ENCODE data around the gene PSRC1.

Gene PSRC1

DNA sequence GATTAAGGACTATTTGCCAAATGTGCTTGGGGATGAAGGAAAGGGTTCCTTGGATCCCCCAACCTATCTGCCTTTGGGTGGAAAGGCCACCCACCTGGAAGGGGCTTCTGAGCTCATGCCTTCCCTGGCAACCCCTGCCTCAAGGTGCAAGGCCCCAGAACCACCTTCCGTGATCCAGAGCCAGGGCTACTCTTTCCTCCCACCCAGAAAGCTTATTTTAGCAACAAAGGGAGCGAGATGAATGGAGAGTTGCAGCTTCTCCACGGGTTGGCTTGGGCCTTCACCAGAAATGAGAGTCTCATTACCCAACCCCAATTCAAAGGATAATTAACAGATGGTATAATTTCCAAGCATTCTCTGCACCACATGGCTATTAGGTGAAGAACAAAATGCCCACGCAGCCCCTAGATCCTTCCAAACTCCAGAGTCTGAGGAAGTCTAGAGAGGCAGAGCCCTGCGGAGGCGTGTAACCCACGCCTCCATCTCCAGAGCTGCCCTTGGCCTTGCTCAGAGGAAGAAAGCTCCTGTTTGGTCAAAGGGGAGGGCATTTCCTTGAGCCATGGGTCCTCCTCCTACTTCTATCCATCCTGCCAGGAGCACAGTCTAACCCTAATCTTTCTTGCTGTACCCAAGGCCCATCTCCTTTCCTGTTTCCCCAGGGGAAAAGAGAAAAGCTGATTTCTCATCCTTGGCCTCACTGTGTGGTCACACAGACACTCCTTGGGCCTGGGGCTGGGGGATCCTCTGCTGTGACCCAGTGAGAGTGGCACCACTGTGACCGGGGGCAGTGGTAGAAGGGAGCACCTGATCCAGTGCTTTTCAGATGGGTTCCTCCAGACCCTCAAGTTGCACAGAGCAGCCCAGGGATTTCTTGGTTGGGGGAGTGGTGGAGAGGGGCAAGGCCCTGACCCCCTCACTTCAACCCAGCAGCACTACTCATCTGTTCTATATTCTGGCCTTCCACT lies 35.3 kb downstream of the PSRC1 start:
- DNase-seq (ENCODE audit: low read depth, low spot score), result no peak

DNA sequence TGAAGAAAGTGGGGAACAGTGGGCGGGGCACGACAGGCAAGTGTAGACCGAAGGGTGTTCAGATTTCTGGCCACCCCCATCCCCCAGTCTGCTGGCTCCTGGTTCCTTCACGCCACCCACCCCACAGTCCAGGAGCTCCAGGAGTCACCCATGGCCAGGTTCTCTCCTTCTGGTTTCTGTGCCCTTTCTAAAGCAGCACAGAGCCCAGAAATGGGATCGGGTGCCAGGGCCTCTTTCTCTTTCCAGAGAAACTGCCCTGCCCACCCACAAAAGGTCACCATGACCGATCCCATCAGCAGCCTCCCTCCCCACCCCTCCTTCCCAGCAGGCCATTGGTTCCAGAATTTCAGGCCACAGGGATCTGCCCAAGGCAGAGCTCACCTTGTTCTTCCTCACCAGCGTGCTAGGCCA lies 36.8 kb downstream of the PSRC1 start:
- DNase-seq (ENCODE audit: low read depth, low spot score), result no peak

DNA sequence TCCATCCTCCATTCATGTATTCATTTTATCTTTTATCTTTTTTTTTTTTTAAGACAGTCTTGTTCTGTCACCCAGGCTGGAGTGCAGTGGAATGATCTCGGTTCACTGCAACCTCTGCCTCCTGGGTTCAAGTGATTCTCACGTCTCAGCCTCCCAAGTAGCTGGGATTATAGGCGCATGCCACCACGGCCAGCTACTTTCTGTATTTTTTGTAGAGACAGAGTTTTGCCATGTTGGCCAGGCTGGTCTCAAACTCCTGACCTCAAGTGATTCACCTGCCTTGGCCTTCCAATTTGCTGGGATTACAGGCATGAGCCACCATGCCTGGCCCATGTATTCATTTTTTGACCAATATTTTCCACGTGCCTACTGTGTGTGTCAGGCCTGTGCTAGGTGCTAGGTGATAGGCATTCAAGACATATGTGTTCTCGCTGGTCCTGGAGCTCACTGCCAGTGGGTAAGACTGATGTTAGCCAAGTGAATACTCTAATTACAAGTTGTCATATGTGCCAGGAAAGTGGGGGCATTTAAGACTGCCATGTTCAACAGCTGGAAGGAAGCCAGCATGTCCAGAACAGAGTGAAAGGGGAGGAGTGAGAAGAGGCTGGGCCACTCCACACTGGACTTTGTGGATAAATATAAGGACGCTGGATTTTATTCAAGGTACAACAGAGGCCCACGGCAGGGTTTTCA lies 38.9 kb downstream of the PSRC1 start:
- DNase-seq (ENCODE audit: low read depth, low spot score), result no peak

DNA sequence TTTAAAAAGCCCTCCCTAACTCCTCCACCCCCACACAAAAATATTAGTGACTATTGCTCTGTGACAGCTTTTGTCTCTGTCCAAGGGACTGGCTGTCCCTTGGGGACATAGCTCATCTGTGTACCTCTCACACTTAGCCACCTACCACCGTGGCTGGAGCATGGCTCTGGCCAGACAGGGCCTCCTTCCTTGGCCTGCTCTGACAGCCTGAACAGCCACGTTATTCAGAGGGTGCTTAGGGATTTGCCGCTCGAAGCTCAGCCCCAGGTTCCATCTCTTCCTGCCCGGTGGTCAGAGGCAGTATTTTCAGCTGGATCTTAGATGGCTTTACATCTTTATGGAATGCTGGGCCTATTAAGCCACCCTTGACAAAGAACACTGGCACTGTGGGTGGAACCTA lies 39.7 kb downstream of the PSRC1 start:
- no peak for DNase-seq (ENCODE audit: low read depth, low spot score)

DNA sequence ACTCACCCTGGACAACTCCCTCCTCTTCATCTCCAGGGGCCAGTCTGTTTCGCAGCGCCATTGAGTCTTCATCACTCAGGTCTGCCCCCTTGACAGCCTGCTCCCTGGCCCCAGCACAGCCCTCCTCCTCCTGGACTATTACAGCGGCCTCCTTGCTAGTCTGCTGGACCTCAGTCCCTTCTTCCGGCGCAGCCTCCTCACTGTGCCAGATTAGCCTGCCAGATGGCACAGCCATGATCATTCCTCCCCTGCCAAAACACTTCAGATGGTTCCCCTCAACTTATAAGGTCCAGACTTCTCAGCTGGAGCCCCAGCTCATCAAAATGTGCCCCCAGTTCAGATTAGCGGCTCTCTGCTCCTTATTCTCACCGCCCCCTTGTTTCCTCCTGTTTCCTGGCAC lies 40.6 kb downstream of the PSRC1 start:
- DNase-seq (ENCODE audit: low read depth, low spot score), result no peak

DNA sequence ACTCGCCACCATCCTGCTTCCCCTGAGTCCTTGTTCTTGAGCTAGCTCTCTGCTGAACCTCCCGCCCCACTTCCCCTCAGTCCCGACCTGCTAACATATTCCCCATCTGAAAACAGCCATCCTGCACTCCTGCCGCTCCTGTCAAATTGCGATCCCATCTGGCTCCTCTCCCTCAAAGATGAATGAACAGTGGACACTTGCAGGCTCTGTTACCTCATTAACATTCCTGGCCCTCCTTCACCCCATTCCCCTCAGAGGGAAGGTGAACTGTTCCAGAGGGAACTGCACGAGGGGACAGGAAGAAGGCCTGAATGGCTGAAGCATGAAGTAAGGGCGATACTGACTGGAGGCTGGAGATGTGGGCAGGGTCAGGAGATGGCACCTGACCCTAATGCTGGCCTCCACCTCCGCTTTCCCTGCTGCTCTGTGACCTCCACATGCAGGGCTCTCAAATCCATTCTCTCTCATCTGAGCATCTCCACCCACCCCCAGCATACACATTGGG lies 41.1 kb downstream of the PSRC1 start:
- no peak for DNase-seq (ENCODE audit: low read depth, low spot score)

DNA sequence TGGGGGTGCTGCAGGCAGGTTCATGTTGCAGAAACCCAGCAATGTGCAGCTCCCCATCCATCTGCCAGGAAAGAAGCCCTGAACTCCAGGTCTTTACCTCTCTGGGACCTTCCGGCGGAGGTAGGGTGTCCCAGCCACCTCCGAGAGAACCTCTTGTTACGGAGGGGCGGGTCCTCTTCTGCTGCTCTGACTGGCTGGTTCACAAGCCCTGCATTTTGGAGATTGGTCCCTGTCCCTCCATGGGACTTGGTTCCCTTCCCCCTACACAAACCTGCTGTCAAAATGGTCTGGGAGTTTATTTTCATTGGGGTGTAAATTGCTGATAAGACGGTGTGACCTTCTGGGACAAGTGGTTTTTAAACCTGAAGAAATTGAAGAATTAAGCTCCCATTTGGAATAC lies 41.6 kb downstream of the PSRC1 start:
- DNase-seq (ENCODE audit: low read depth, low spot score), result no peak

DNA sequence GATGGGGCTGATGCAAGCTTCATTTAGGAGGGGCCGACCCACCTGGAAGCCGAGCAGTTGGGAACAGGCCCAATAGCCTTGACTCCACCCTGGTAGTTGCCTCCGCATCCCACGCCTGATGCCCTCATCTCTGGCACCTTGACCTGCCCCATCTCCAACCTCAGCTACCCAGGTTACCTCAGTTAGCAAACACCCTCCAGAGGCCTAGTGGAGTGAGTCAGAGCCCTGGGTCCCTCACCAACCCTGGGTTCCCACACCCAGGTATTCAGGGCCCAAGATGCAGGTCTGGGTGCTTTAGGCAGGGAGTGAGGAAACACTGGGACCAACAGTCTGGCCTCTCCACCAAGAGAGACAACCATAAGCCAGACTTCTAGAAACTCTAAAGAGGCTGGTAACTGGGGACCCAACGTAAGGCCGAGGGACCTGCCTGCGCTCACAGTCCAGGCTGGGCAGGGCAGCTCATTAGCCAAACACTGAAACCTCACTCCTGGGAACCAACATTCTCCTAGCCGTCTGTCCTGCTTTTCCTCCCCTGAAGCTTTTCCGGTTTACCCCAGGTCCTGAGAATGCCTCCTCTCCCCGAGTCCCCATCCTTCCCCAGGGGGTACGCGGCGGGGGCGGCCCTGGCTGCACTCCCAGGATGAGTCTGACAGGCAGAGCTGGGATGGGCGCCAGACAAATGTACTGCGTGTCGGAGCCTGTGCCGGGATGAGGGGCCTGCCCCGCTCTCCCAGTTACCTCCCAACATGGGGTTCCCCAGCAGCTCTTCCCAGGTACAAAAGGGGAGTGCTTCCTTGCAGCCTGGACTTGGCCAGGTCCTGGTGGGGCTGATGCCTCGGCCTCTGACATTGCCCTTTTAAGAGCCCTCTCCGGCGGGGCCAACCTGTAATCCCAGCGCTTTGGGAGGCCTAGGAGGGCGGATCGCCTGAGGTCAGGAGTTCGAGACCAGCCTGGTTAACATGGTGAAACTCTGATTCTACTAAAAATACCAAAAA lies 42.5 kb downstream of the PSRC1 start:
- DNase-seq (ENCODE audit: low read depth, low spot score), result peak; percentile 64

DNA sequence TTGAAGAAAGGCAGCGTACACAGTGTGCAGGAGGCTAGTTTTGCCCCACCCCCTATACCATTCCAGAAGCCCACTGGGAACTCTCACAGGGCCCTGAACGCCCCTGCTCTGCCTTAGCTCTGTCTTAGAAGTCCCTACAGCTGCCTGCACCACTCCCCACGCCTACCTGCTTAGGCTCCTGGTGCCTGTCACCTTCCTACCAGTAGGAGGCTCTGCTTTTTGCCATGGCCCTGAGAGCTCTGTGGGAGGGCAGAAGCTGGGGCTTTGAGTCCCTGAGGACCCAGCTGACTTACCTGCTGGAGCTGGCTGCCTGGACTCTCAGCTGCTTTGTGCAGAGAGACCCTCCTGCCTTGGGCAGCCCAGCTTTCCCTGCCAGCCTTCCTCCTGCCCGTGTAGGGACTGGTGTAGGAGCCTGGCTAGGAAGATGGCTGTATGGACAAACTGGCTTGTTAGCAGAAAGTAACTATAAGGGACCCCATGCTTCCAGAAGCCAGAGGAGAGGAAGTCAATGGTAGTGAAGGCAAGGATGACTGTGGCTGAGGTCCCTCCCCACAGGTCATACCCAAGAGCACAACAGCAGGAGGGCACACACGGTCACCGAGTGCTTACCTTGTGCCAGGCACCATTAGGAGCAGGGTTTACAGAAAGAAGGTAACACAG lies 43.4 kb downstream of the PSRC1 start:
- peak; percentile 65 for DNase-seq (ENCODE audit: low read depth, low spot score)

DNA sequence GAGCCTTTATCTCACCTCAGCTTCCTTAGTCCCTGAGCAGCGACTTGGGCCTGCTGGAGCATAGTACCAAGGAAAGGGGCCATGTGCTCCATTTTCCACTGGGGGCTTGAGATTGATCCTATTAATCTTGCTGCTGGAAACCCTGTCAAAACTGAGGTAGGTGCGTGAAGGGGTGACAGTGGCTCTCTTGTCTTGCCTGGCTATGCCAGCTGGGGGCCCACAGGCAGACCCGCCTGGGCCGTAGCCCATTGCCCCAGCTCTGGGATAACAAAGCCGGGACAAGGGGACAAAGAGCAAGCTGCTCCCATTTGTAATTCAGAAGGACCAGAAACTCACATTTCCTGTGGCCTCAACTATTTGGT lies 43.9 kb downstream of the PSRC1 start:
- DNase-seq (ENCODE audit: low read depth, low spot score), result no peak

DNA sequence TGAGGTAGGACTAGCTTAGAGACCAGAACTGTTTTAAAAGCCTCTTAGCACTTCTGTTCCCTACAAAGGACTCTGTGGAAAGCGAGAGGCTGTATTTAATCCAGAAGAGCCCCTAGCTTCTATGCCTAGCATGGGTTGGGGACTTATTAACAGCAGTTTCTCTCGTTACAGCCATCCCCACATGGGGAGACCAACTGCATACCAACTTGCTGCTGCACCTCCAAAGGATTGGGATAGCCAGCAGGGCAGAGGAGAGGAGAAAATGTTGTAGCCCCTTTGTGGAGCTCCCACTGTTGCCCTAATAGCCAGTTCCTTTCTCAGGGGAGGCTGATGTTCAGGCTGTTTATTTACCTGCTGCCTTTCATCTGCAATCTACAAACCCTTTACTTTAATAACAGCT lies 44.6 kb downstream of the PSRC1 start:
- DNase-seq (ENCODE audit: low read depth, low spot score), result no peak

DNA sequence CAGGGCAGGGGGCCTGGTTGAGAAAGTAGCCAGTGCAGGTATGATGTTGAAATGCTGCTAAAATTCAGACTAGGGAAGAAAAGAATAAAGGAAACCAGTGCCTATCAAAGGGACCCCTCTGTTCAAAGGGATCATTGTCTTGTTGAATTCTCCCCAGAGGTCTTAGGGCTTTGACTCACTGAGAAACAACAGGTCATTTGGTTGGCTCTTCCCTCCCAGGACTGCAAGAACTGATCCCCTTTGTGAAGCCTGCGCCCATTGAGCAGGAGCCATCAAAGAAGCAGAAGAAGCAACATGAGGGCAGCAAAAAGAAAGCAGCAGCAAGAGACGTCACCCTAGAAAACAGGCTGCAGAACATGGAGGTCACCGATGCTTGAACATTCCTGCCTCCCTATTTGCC lies 45.4 kb downstream of the PSRC1 start:
- no peak for DNase-seq (ENCODE audit: low read depth, low spot score)

DNA sequence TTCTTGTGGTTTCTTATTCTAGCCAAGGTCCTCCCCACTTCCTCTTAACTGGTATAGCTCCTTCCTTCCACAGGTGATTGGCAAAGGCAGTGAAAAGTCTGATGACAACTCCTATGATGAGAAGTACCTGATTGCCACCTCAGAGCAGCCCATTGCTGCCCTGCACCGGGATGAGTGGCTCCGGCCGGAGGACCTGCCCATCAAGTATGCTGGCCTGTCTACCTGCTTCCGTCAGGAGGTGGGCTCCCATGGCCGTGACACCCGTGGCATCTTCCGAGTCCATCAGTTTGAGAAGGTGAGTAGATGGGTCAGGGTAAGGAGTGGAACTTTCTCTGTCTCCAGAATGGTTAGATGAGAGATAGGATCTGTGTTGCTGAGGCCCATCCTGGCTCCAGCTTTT lies 47.8 kb downstream of the PSRC1 start:
- no peak for DNase-seq (ENCODE audit: low read depth, low spot score)

DNA sequence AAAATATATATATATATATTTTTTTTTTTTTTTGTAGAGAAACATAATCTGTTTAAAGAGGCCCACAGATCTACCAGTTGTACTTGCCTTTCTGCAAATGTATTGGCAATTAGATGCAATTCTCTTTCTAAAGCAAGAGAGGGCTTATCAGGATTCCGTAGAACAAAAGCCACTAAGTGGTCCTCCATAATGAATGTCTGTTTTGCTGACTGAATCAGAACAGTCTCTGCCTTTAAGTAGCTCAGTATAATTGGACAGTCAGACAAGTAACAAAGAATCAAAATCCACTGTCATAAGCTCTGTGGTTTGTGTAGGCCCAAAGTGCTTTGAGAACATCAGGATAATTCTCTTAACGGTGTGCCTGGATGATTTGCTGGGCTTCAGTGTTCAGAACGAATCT lies 51.9 kb downstream of the PSRC1 start:
- no peak for DNase-seq (ENCODE audit: low read depth, low spot score)

Data from astrocyte of the hippocampus (primary cell).